Memory B cell (primary cell): ENCODE results near the gene KCNJ12.
A peak's percentile ranks its signal among the peaks of the same experiment; 100 is the strongest.

Experiments used
- ATAC-seq: fragments of 150-1000 bp; cut with Tn5 transposase; 2 replicates; pipeline ENCODE4 v1.10.0; 2021; ENCODE audit warnings: low read depth, mild to moderate bottlenecking, moderate library complexity
- DNase-seq, 2 donors: peaks; one replicate each; pipeline ENCODE4 v3.0.0; 2022; ENCODE audit warnings: low spot score in 2 of 2
- H3K27ac Mint-ChIP-seq: one replicate; pipeline ENCODE4 v1.8.0; 2022; ENCODE audit warnings: mild to moderate bottlenecking, moderate library complexity, mixed read lengths
- H3K27me3 Mint-ChIP-seq: one replicate; pipeline ENCODE4 v1.8.0; 2022; ENCODE audit warnings: mixed read lengths
- H3K36me3 Mint-ChIP-seq: one replicate; pipeline ENCODE4 v1.8.0; 2022; ENCODE audit warnings: mild to moderate bottlenecking, mixed read lengths
- H3K4me1 Mint-ChIP-seq: one replicate; pipeline ENCODE4 v1.8.0; 2022; ENCODE audit warnings: mixed read lengths
- H3K4me3 Mint-ChIP-seq: one replicate; pipeline ENCODE4 v1.8.0; 2022; ENCODE audit warnings: mild to moderate bottlenecking, moderate library complexity, mixed read lengths
- H3K9me3 Mint-ChIP-seq: one replicate; pipeline ENCODE4 v1.8.0; 2022; ENCODE audit warnings: mixed read lengths

Gene KCNJ12

GRCh38 chr17:21369395-21369794 is 6.8 kb upstream of the KCNJ12 start:
- Mint-ChIP-seq H3K27me3 (peaks cover 14% of the 10 kb centered on the region), H3K27ac (no peak overlapping the region), H3K4me3 (no peak overlapping the region), H3K9me3 (no peaks in the 10 kb centered on the region), H3K4me1 (peaks cover 21% of the 10 kb centered on the region), H3K36me3 (no peaks in the 10 kb centered on the region)
- ATAC-seq: no peak
- no peak for DNase-seq

- no peak for ATAC-seq
- Mint-ChIP-seq H3K27ac (no peak overlapping the region), H3K4me1 (peaks cover 21% of the 10 kb centered on the region), H3K27me3 (peaks cover 14% of the 10 kb centered on the region), H3K36me3 (no peaks in the 10 kb centered on the region), H3K4me3 (no peak overlapping the region), H3K9me3 (no peaks in the 10 kb centered on the region)
- DNase-seq: no peak
These were observed 5.7 kb upstream of the KCNJ12 start for GRCh38 chr17:21370430-21370829.

- ATAC-seq (no peak), DNase-seq (no peak)
- Mint-ChIP-seq H3K36me3 (no peaks in the 10 kb centered on the region), H3K9me3 (no peaks in the 10 kb centered on the region), H3K4me1 (peaks cover 21% of the 10 kb centered on the region), H3K27ac (no peak overlapping the region), H3K4me3 (no peak overlapping the region), H3K27me3 (peaks cover 19% of the 10 kb centered on the region)
These were observed 4.6 kb upstream of the KCNJ12 start for GRCh38 chr17:21371511-21372081.

- DNase-seq (no peak), ATAC-seq (no peak)
- peaks cover 21% of the 10 kb centered on the region for H3K4me1 Mint-ChIP-seq
- no peaks in the 10 kb centered on the region for H3K9me3 Mint-ChIP-seq
- no peak overlapping the region for H3K4me3 Mint-ChIP-seq
- no peak overlapping the region for H3K27ac Mint-ChIP-seq
- H3K36me3 Mint-ChIP-seq: no peaks in the 10 kb centered on the region
- H3K27me3 Mint-ChIP-seq: peaks cover 19% of the 10 kb centered on the region
These were observed 3.8 kb upstream of the KCNJ12 start for GRCh38 chr17:21372256-21372954.

GRCh38 chr17:21373036-21373435 is 3.1 kb upstream of the KCNJ12 start:
- DNase-seq (no peak), ATAC-seq (no peak)
- H3K27ac Mint-ChIP-seq: no peak overlapping the region
- H3K9me3 Mint-ChIP-seq: no peaks in the 10 kb centered on the region
- no peak overlapping the region for H3K4me3 Mint-ChIP-seq
- peaks cover 21% of the 10 kb centered on the region for H3K4me1 Mint-ChIP-seq
- no peaks in the 10 kb centered on the region for H3K36me3 Mint-ChIP-seq
- peaks cover 19% of the 10 kb centered on the region for H3K27me3 Mint-ChIP-seq

- DNase-seq (no peak), ATAC-seq (no peak)
- Mint-ChIP-seq H3K36me3 (no peaks in the 10 kb centered on the region), H3K4me3 (no peak overlapping the region), H3K27me3 (peaks cover 19% of the 10 kb centered on the region), H3K4me1 (peaks cover 14% of the 10 kb centered on the region), H3K27ac (no peak overlapping the region), H3K9me3 (no peaks in the 10 kb centered on the region)
These were observed 2.3 kb upstream of the KCNJ12 start for GRCh38 chr17:21373696-21374440.

GRCh38 chr17:21374441-21375161 is 1.6 kb upstream of the KCNJ12 start:
- H3K27me3 Mint-ChIP-seq: peaks cover 20% of the 10 kb centered on the region
- peaks cover 10% of the 10 kb centered on the region for H3K4me1 Mint-ChIP-seq
- no peaks in the 10 kb centered on the region for H3K36me3 Mint-ChIP-seq
- H3K9me3 Mint-ChIP-seq: no peaks in the 10 kb centered on the region
- ATAC-seq: no peak
- H3K4me3 Mint-ChIP-seq: no peak overlapping the region
- no peak for DNase-seq
- no peak overlapping the region for H3K27ac Mint-ChIP-seq

- no peak for ATAC-seq
- DNase-seq: no peak
- Mint-ChIP-seq H3K4me1 (peaks cover 10% of the 10 kb centered on the region), H3K4me3 (no peak overlapping the region), H3K27me3 (peaks cover 20% of the 10 kb centered on the region), H3K9me3 (no peaks in the 10 kb centered on the region), H3K36me3 (no peaks in the 10 kb centered on the region), H3K27ac (no peak overlapping the region)
These were observed 996 bp upstream of the KCNJ12 start for GRCh38 chr17:21375162-21375560.

GRCh38 chr17:21375757-21376080 is 438 bp upstream of the KCNJ12 start:
- Mint-ChIP-seq H3K36me3 (no peaks in the 10 kb centered on the region), H3K27ac (no peak overlapping the region), H3K27me3 (peaks cover 23% of the 10 kb centered on the region), H3K9me3 (no peaks in the 10 kb centered on the region), H3K4me3 (peak overlapping the region; percentile 41), H3K4me1 (peaks cover 10% of the 10 kb centered on the region)
- ATAC-seq: no peak
- no peak for DNase-seq

GRCh38 chr17:21376759-21377690 is 868 bp downstream of the KCNJ12 start:
- H3K27ac Mint-ChIP-seq: no peak overlapping the region
- DNase-seq: no peak
- peaks cover 27% of the 10 kb centered on the region for H3K27me3 Mint-ChIP-seq
- H3K4me3 Mint-ChIP-seq: peak overlapping the region; percentile 25
- peaks cover 2% of the 10 kb centered on the region for H3K9me3 Mint-ChIP-seq
- ATAC-seq: no peak
- peaks cover 10% of the 10 kb centered on the region for H3K4me1 Mint-ChIP-seq
- H3K36me3 Mint-ChIP-seq: no peaks in the 10 kb centered on the region

GRCh38 chr17:21377705-21378396 is 1.7 kb downstream of the KCNJ12 start:
- Mint-ChIP-seq H3K4me1 (peaks cover 4% of the 10 kb centered on the region), H3K4me3 (peak overlapping the region; percentile 25), H3K27ac (no peak overlapping the region), H3K36me3 (no peaks in the 10 kb centered on the region), H3K27me3 (peaks cover 21% of the 10 kb centered on the region), H3K9me3 (peaks cover 2% of the 10 kb centered on the region)
- ATAC-seq (no peak), DNase-seq (no peak)

GRCh38 chr17:21378553-21378952 is 2.4 kb downstream of the KCNJ12 start:
- peaks cover 17% of the 10 kb centered on the region for H3K27me3 Mint-ChIP-seq
- no peaks in the 10 kb centered on the region for H3K4me1 Mint-ChIP-seq
- no peaks in the 10 kb centered on the region for H3K36me3 Mint-ChIP-seq
- H3K9me3 Mint-ChIP-seq: peaks cover 2% of the 10 kb centered on the region
- no peak for ATAC-seq
- no peak overlapping the region for H3K27ac Mint-ChIP-seq
- DNase-seq: no peak
- no peak overlapping the region for H3K4me3 Mint-ChIP-seq
